Stimulated activated CD8-positive, alpha-beta memory T cell treated with anti-CD3 and anti-CD28 coated beads, Interleukin-4, amount 100 ng/mL, for 4 hours (primary cell): Measurements from ENCODE around the gene SHOC1.
"Not testable (repeated sequence)": the region's sequence is repeated elsewhere in the genome, so short reads cannot be mapped to it uniquely, and the experiment has no call there.

Experiments used
- DNase-seq, 2 donors: peaks; one replicate each; pipeline ENCODE4 v3.0.0-alpha.2; 2020; ENCODE audit warnings: low read depth in 2 of 2, low spot score in 1 of 2

The SHOC1 gene

GRCh38 chr9:111794835-111795556 lies at the start of gene SHOC1:
TSS of gene SHOC1 (minus strand) at chr9:111794937. CDS start at chr9:111791418, 3,519 bp downstream.
- DNase-seq: no peak

GRCh38 chr9:111843971-111844370 lies 49.2 kb upstream of the SHOC1 start:
- no peak for DNase-seq

GRCh38 chr9:111842313-111842712 lies 47.6 kb upstream of the SHOC1 start:
- no peak for DNase-seq

GRCh38 chr9:111840442-111840841 lies 45.7 kb upstream of the SHOC1 start:
- DNase-seq: no peak

GRCh38 chr9:111839987-111840386 lies 45.2 kb upstream of the SHOC1 start:
- DNase-seq: no peak

GRCh38 chr9:111839387-111839786 lies 44.6 kb upstream of the SHOC1 start:
- no peak for DNase-seq

GRCh38 chr9:111838439-111838838 lies 43.7 kb upstream of the SHOC1 start:
- DNase-seq: no peak

- DNase-seq: no peak
These were observed 41.6 kb upstream of the SHOC1 start for GRCh38 chr9:111836311-111836710.

GRCh38 chr9:111833941-111834340 lies 39.2 kb upstream of the SHOC1 start:
- DNase-seq: no peak

- no peak for DNase-seq
These were observed 37.7 kb upstream of the SHOC1 start for GRCh38 chr9:111832449-111832848.

- no peak for DNase-seq
These were observed 36.8 kb upstream of the SHOC1 start for GRCh38 chr9:111831371-111832108.

- no peak for DNase-seq
These were observed 33.5 kb upstream of the SHOC1 start for GRCh38 chr9:111828193-111828592.

GRCh38 chr9:111825468-111826145 lies 30.9 kb upstream of the SHOC1 start:
- no peak for DNase-seq

GRCh38 chr9:111821006-111821528 lies 26.3 kb upstream of the SHOC1 start:
- DNase-seq: no peak

GRCh38 chr9:111819360-111819759 lies 24.6 kb upstream of the SHOC1 start:
- no peak for DNase-seq

GRCh38 chr9:111815285-111816070 lies 20.7 kb upstream of the SHOC1 start:
- no peak for DNase-seq

GRCh38 chr9:111812337-111812736 lies 17.6 kb upstream of the SHOC1 start:
- DNase-seq: no peak

- DNase-seq: no peak
These were observed 16.2 kb upstream of the SHOC1 start for GRCh38 chr9:111810908-111811307.

- DNase-seq: not testable (repeated sequence)
These were observed 15.7 kb upstream of the SHOC1 start for GRCh38 chr9:111810415-111810814.

- no peak for DNase-seq
These were observed 12.5 kb upstream of the SHOC1 start for GRCh38 chr9:111807197-111807596.

GRCh38 chr9:111806259-111806658 lies 11.5 kb upstream of the SHOC1 start:
- no peak for DNase-seq
